GM19240 (cell line): ENCODE measurements around the gene NOVA2.
"Not testable (repeated sequence)": the region's sequence is repeated elsewhere in the genome, so short reads cannot be mapped to it uniquely, and the experiment has no call there.

Experiments
- DNase-seq: peaks from one replicate; pipeline ENCODE4 v3.0.0; 2011; ENCODE audit warnings: low spot score; ENCODE audit not compliant: insufficient read length

NOVA2 gene

DNA sequence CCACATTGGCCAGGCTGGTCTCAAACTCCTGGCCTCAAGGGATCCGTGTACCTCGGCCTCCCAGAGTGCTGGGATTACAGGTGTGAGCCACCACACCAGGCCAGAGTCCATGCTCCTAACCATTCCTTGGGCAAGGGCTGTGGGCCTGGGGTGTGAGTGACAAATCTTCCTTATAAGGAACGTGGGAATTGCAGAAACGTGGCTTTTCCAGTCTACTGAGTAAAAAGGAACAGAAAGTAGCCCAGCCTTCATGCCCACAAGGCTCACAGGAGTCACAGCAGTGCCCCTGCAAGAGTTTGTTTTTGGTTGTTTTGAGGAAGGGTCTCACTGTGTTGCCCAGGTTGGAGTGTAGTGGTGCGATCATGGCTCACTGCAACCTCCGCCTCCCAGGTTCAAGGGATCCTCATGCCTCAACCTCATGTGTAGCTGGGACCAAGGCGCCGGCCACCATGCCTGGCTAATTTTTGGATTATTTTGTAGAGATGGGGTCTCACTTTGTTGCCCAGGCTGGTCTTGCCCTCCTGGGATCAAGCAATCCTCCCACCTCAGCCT is 76.3 kb downstream of the NOVA2 start:
- no peak for DNase-seq

DNA sequence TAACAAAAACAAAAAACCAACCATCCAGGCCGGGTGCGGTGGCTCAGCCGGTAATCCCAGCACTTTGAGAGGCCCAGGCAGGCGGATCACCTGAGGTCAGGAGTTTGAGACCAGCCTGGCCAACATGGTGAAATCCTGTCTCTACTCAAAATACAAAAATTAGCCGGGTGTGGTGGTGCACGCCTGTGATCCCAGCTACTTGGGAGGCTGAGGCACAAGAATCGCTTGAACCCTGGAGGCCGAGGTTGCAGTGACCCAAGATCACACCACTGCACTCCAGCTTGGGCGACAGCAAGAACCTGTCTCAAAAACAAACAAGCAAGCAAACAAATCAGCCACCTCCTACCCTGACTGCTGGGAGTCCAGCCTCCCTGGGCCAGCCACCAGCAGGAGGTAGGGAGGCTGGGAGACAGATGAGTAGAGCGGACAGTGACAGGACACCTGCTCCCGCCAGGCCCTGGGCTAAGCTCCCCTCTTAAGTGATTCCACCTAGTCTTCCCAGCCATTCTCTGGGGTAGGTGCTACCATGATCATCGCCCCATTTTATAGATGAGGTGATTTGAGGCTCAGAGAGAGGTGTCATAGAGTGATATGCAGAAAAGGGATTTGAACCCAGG is 77.6 kb downstream of the NOVA2 start:
- DNase-seq = not testable (repeated sequence)

DNA sequence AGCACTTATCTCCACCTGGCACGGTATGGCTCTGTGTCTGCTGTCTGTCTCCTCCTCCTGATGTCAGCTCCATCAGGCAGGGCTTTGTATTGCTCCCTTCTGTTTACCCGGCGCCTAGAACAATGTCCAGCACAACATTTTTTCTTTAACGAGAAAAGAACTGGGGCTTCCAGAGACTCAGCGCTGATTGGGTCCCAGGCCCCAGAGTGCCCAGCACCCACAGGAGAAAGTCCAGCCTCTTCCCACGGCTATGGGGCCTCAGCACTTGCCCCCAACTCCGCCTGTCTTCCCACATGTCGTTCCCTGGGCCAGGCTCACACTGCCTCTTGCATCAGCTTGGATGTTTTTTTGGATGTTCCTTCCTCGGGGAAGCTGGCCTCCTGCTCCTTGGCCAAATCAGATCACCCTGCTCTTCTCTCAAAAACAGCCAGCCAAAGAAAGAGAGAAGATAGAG is 78.1 kb downstream of the NOVA2 start:
- DNase-seq = no peak

DNA sequence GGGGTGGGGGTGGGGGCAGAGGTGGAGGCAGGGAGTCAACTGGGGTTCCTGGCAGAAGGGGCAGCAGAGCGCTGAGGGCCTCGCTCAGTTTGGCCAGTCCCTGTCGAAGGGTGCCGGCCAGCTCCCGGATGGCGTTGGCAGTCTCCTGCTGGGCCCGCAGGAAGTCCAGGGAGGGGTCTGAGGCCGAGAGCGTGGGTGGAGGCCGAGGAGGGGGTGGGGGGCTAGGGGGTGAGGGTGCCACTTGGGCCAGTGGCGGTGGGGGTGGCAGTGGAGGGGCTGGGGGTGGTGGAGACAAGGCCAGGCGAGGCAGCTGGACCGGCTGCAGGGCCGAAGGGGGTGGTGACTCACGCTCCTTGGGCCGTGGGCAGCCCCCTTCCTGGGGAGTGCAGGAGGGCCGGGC is 82.8 kb downstream of the NOVA2 start:
- DNase-seq = no peak

DNA sequence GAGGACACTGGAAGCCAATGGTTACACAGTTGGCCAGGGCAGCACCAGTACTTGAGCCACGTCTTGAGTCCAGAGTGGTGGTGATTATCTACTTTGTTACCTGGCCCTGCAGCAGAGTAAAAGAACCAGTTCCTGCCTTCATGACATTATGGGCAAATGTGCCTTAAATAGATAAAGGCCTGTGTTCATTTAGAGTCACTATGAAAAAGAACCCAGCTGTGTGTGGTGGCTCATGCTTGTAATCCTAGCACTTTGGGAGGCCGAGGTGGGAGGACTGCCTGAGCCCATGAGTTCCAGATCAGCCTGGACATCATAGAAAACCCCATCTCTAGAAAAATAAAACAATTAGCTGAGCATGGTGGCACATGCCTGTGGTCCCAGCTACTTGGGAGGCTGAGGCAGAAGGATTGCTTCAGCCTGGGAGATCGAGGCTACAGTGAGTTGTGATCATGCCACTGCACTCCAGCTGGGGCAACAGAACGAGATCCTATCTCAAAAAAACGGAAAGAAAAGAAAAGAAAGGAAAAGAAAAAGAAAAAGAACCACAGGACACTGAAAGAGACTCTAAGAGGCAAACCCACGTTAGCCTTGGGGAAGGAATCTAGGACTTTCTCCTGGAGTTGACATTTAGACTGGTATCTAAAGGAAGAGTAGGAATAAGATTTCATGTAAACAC is 84.3 kb downstream of the NOVA2 start:
- DNase-seq = no peak

DNA sequence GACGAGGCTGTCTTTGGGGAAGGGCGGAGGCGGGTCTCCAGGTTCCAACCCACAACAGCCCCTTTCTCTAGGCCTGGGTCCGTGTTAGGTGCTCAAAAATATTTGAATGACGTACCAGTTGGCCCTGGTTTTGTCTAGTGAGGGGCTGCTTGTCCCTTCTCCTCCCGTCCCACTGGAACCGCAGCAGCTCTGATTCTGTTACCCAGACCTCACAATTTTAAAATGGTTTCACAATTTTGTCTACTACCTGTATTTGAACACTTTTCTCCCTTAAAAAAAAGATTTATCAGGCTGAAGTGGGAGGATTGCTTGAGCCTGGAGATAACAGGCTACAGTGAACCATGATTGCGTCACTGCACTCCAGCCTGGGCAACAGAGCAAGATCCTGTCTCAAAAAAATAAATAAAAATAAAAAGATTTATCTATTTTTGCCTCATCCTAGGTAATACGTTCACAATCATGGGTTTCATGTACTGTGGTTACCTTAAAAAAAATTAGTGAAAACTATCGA is 86.4 kb downstream of the NOVA2 start:
- DNase-seq = no peak

DNA sequence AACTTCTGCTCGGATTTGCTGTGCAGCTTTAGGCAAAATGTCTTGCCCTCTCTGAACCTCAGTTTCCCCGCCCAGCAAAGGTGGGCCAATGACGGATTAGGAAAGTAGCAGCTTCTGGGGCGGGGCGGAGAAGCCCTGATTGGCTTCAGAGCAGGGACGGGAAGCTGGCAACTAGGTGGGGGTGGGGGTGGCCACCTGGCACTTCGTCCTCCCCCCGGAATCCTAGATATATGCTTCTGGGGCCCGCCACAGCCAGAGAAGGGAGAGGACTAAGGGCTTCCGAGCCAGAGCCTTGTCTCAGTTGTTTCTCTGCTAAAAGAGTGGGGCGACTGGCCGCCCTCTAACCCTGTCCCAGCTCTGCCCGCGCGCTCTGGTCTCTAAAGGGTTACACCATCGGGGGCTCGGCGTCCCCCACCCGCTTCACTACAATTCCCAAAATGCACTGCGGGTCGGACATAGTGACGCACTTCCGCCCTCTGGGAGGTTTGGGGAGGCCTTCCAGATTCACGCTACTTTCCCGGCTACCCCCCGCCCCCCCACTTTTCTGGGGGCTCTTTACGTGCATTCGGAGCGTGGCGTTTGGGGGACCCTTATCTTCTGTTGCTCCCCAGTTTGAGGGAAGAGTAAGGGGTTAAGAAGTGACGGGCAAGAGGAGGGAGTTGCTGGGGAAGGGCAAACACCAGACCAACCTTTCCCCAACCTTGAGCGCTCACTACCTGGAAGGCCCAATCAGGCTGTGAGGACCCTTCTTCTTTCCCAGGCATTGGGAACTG is 87.1 kb downstream of the NOVA2 start:
- peak; percentile 96 for DNase-seq

DNA sequence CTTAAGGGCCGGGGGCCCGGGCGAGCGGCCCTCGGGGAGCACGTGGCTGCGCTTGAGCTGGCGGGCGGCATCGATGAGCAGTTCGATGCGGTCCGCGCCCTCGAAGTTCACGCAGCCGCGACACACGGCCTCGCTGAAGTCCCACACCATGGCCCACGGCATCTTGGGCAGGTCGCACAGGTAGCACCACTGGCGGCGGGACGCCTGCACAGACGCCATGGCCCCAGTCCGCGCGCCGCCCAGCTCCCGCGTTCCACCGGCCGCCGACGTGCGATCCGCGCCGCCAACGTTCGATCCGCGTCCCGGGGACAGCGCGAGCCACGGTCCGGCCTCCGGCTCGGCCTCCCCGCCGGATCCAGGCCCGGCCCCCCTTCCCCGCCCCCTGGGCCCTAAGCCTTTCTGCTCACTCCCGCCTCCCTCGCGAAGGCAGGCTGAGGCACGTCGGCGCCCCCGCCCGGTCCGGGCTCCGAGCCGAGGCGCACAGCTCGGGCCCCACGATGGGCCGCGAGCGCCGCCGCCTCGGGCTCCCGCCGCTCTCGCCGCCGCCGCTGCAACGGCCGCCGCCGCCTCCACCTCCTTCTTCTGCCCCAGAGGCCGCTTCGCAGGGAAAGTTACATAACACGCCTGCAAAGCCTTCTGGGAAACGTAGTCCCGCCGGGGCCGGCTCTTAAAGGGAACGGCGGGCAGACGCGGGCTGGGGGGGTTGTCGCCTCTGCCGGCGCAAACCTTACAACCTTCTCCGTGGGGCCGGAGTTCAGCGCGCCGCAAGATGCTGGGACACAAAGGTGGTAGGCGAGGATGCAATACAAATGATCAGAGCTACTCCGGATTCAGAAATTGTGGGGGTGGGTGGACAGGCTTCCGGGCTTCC is 87.9 kb downstream of the NOVA2 start, which contains the start of gene IRF2BP1:
IRF2BP1 (minus strand) TSS at position 586 of the 871 bp plus-strand sequence; CDS start at position 219, 367 bp downstream.
- DNase-seq = peak; percentile 88

DNA sequence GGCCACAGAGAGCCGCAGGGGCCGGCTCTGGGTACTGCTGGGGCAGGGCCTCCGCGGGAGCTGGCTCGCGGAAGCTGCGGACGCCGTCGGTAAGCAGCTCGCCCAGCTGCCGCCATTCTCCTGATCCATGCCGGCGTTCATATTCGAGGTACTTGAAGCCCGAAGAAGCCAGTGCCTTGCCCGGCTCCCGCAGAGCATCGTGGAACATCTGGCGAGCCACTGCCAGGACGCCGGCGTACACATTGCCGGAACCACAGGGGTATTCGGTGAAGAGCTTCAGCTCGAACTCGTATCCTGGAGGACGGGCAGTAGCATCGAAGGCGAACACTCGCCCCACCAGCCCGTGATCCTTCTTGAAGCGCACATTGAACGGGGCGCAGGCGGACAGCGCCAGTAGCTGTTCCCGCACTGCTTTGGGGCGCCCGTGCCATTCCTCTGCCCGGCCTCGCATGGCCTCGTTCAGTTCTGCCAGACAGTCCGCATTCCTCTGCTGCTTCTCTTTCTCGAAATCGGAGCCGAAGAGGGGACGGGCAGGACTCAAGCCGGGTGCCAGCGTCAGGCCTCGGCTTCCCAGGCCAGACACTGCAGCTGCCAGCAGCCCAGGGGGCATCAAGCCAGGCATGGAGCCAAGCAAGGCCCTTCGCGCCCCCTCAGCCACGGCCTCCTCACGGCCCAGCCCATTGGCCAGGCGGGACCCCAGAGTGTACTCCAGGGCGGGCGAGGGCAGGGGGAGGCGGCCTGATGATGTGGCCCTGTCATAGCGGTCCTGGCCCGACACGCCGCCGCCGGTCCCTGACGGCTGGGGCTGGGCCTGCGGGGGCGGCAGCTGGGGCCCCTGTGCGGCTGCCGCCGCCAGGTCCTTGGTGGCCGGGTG is 88.7 kb downstream of the NOVA2 start:
- DNase-seq = no peak

DNA sequence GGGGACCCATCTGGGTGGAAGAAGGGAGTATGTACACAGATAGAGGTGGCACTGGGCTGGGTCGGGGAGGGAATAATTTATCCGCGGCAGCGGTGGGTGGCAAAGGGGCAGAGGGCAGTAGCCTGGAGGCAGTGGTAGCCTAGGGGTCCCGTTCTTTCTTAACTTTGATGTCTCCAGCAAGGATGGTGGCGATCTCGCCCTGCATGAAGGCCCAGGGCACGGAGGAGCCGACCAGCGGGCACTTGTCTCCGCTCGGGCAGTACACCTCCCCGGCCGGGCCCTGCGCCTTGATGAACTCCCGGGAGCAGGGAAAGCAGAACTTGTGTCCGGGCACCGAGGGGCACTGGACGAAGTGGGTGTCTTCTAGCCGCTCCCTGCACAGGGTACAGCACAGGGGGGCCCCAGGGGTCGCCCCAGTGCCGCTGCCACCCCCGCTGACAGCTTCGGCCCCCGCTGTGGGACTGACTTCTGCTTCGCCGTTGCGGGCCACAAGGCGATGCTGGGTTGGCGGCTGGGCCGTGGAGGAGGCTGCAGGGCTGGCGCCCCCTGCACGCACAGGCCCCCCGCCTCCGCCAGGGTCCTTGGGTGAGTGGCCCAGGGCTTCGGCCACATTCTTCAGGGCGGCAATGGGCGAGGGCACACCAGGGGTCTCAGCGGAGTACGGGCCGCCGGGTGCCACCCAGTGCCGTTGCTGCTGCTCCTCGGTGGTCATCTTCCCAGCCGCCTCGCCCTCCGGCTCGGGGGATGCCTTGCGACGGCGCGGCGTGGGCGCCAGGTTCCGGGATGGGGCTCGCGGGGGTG is 89.6 kb downstream of the NOVA2 start:
- no peak for DNase-seq
